ENCODE data around the gene RCL1.
"Not testable (repeated sequence)": the region's sequence is repeated elsewhere in the genome, so short reads cannot be mapped to it uniquely, and the experiment has no call there.

The RCL1 gene

GRCh38 chr9:4784403-4784802, 8.3 kb upstream of the RCL1 start:
- no peak for DNase-seq

- no peak for DNase-seq
Measured at GRCh38 chr9:4786599-4786998, 6.1 kb upstream of the RCL1 start.

- no peak for DNase-seq
Measured at GRCh38 chr9:4787876-4788275, 4.9 kb upstream of the RCL1 start.

- DNase-seq = no peak
Measured at GRCh38 chr9:4788703-4789102, 4.0 kb upstream of the RCL1 start.

GRCh38 chr9:4792054-4792571, 631 bp upstream of the RCL1 start:
- DNase-seq = no peak

GRCh38 chr9:4793459-4794395, 983 bp downstream of the RCL1 start:
- no peak for DNase-seq

GRCh38 chr9:4794691-4795090, 1.9 kb downstream of the RCL1 start:
- no peak for DNase-seq

- not testable (repeated sequence) for DNase-seq
Measured at GRCh38 chr9:4795108-4795507, 2.4 kb downstream of the RCL1 start.

- no peak for DNase-seq
Measured at GRCh38 chr9:4796530-4796929, 3.8 kb downstream of the RCL1 start.

- peak; percentile 7 for DNase-seq
Measured at GRCh38 chr9:4796988-4797853, 4.5 kb downstream of the RCL1 start.

- DNase-seq = no peak
Measured at GRCh38 chr9:4797854-4798150, 5.1 kb downstream of the RCL1 start.

GRCh38 chr9:4798281-4799032, 5.7 kb downstream of the RCL1 start:
- DNase-seq = no peak

GRCh38 chr9:4799033-4799430, 6.3 kb downstream of the RCL1 start:
- no peak for DNase-seq

- no peak for DNase-seq
Measured at GRCh38 chr9:4799775-4800174, 7.0 kb downstream of the RCL1 start.

- no peak for DNase-seq
Measured at GRCh38 chr9:4801156-4801555, 8.4 kb downstream of the RCL1 start.

GRCh38 chr9:4803670-4804530, 11.2 kb downstream of the RCL1 start:
- no peak for DNase-seq

- no peak for DNase-seq
Measured at GRCh38 chr9:4804531-4805016, 11.8 kb downstream of the RCL1 start.

- no peak for DNase-seq
Measured at GRCh38 chr9:4805191-4805918, 12.6 kb downstream of the RCL1 start.

GRCh38 chr9:4810565-4810964, 17.8 kb downstream of the RCL1 start:
- DNase-seq = no peak

GRCh38 chr9:4811824-4812223, 19.1 kb downstream of the RCL1 start:
- no peak for DNase-seq

- DNase-seq = no peak
Measured at GRCh38 chr9:4812858-4813257, 20.1 kb downstream of the RCL1 start.
